Measurements from ENCODE around the gene SNTB2. TPM values are rescaled to one million over a fixed set of nuclear protein-coding genes. Genes with fewer than 3 reads are reported as not detected.

The SNTB2 gene
- total and polyA plus RNA-seq, 10 of the 15 experiments (the other 5 are each of a cell fraction or from before 2014, with no cell fraction given), result 1.2 to 15.7 (median 5.0) TPM

DNA sequence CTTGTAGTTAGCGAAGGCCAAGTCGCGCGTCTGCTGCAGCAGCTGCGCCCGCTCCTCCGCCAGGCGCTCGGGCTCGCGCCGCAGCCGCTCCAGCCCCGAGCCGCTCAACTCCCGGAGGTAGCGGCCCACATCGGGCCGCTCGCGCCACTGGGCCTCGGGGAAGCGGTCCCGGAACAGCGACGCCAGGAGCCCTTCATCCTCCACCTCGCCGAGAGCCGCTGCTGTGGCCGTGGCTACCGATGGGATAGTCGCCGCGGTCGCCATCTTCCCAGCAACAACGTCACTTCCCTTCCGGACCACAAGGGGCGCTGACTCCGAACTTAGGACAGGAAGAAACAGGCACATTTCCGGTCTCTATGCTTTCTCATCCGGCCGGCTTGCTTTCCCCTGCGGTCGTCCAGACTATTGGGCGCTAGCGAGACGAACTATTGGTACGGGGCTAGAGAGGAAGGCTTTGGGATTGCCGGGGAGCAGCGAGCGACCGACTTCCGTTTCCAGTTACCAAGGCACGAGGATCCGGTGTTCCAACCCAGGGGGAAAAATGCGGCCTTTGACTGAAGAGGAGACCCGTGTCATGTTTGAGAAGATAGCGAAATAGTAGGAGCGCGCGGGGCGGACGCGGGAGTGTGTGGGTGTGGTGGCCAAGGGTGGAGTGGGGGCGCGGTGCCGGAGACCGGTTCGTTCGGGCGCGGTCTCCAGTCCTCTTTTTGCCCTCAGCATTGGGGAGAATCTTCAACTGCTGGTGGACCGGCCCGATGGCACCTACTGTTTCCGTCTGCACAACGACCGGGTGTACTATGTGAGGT lies 152.5 kb downstream of the SNTB2 start, which contains the start of the genes COG8 and NIP7 (continued):
- TF ChIP-seq MLLT1 (IDR thresholded peaks at IDR 0.05) (peak; percentile 83), POLR2AphosphoS5 (IDR thresholded peaks at IDR 0.05; ENCODE audit: low read length) (peak; percentile 90; the same call in 1 of the 2 replicates), ATF7 (IDR thresholded peaks at IDR 0.05; ENCODE audit: low read depth) (peak; percentile 84), IKZF1 (conservative IDR thresholded peaks at IDR 0.05) (peak; percentile 89), SUZ12 (IDR thresholded peaks at IDR 0.05; ENCODE audit: unreplicated experiment) (no peak), CBX5 (IDR thresholded peaks at IDR 0.05; ENCODE audit: low read depth) (no peak), BCL11A (IDR thresholded peaks at IDR 0.05; ENCODE audit: low read depth, low read length) (no peak), ETV6 (conservative IDR thresholded peaks at IDR 0.05 in 1 of 2, IDR thresholded peaks at IDR 0.05 in 1 of 2; ENCODE audit: borderline replicate concordance in 1 of 2, low read depth in 1 of 2) (peak in 1 of 2 experiments; percentile 80; a peak in 2 of 4 replicates), ZNF384 (IDR thresholded peaks at IDR 0.05; ENCODE audit: borderline replicate concordance, low read depth, low read length) (no peak), POLR2A (IDR thresholded peaks at IDR 0.05; ENCODE audit: low read depth, low read length) (peak; percentile 98), E4F1 (IDR thresholded peaks at IDR 0.05; ENCODE audit: borderline replicate concordance, partially characterized antibody) (peak; percentile 77), SP1 (IDR thresholded peaks at IDR 0.05; ENCODE audit: low read depth, low read length) (peak; percentile 50), SIN3A (IDR thresholded peaks at IDR 0.05; ENCODE audit: low read depth, low read length) (peak; percentile 91), SUPT20H (IDR thresholded peaks at IDR 0.05; ENCODE audit: borderline replicate concordance, control insufficient read depth, low read depth, low read length) (no peak), MTA3 (IDR thresholded peaks at IDR 0.05; ENCODE audit: borderline replicate concordance, low read length) (no peak; the same call in 1 of the 2 replicates), NFYB (IDR thresholded peaks at IDR 0.05; ENCODE audit: insufficient read depth, low read depth, low read length) (peak; percentile 78)
- TF ChIP-seq, protein P1, sequence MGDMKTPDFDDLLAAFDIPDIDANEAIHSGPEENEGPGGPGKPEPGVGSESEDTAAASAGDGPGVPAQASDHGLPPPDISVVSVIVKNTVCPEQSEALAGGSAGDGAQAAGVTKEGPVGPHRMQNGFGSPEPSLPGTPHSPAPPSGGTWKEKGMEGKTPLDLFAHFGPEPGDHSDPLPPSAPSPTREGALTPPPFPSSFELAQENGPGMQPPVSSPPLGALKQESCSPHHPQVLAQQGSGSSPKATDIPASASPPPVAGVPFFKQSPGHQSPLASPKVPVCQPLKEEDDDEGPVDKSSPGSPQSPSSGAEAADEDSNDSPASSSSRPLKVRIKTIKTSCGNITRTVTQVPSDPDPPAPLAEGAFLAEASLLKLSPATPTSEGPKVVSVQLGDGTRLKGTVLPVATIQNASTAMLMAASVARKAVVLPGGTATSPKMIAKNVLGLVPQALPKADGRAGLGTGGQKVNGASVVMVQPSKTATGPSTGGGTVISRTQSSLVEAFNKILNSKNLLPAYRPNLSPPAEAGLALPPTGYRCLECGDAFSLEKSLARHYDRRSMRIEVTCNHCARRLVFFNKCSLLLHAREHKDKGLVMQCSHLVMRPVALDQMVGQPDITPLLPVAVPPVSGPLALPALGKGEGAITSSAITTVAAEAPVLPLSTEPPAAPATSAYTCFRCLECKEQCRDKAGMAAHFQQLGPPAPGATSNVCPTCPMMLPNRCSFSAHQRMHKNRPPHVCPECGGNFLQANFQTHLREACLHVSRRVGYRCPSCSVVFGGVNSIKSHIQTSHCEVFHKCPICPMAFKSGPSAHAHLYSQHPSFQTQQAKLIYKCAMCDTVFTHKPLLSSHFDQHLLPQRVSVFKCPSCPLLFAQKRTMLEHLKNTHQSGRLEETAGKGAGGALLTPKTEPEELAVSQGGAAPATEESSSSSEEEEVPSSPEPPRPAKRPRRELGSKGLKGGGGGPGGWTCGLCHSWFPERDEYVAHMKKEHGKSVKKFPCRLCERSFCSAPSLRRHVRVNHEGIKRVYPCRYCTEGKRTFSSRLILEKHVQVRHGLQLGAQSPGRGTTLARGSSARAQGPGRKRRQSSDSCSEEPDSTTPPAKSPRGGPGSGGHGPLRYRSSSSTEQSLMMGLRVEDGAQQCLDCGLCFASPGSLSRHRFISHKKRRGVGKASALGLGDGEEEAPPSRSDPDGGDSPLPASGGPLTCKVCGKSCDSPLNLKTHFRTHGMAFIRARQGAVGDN (IDR thresholded peaks at IDR 0.05), result peak; percentile 35
- TF ChIP-seq, protein P2, sequence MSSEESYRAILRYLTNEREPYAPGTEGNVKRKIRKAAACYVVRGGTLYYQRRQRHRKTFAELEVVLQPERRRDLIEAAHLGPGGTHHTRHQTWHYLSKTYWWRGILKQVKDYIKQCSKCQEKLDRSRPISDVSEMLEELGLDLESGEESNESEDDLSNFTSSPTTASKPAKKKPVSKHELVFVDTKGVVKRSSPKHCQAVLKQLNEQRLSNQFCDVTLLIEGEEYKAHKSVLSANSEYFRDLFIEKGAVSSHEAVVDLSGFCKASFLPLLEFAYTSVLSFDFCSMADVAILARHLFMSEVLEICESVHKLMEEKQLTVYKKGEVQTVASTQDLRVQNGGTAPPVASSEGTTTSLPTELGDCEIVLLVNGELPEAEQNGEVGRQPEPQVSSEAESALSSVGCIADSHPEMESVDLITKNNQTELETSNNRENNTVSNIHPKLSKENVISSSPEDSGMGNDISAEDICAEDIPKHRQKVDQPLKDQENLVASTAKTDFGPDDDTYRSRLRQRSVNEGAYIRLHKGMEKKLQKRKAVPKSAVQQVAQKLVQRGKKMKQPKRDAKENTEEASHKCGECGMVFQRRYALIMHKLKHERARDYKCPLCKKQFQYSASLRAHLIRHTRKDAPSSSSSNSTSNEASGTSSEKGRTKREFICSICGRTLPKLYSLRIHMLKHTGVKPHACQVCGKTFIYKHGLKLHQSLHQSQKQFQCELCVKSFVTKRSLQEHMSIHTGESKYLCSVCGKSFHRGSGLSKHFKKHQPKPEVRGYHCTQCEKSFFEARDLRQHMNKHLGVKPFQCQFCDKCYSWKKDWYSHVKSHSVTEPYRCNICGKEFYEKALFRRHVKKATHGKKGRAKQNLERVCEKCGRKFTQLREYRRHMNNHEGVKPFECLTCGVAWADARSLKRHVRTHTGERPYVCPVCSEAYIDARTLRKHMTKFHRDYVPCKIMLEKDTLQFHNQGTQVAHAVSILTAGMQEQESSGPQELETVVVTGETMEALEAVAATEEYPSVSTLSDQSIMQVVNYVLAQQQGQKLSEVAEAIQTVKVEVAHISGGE (CRISPR knock-in tag; IDR thresholded peaks at IDR 0.05), result peak; percentile 21; the same call in 1 of the 2 replicates
